H1 (cell line): ENCODE results near the gene DNAJC6.

Experiments
- CEBPB ChIP-seq: IDR thresholded peaks from 2 replicates; pipeline ENCODE4 v1.6.1; 2012; ENCODE audit warnings: low read depth, low read length
- CTCF ChIP-seq, 3 experiments: IDR thresholded peaks; 1 replicate in 2 of 3; 2 replicates in 1 of 3; pipeline versions ENCODE4 v1.5.1 to v1.6.1; 2011; ENCODE audit warnings: low read length in 3 of 3, mild to moderate bottlenecking in 3 of 3, inconsistent platforms in 2 of 3, low read depth in 1 of 3, moderate library complexity in 1 of 3; ENCODE audit not compliant: insufficient read depth in 1 of 3; ENCODE audit errors: control extremely low read depth in 1 of 3
- EZH2 ChIP-seq: fragments of 200-600 bp; sonication (generic); IDR thresholded peaks from 2 replicates; pipeline ENCODE4 v1.7.1; 2012; ENCODE audit warnings: low read depth, mild to moderate bottlenecking, moderate library complexity, low read length, inconsistent platforms; ENCODE audit not compliant: severe bottlenecking
- HDAC2 ChIP-seq, 2 experiments: fragments of 300-600 bp in 1 of 2; sonication (generic) in 1 of 2; IDR thresholded peaks; 2 replicates each; pipeline ENCODE4 v1.6.1; 2011 to 2012; ENCODE audit warnings: low read depth in 2 of 2, low read length in 2 of 2, mild to moderate bottlenecking in 2 of 2, moderate library complexity in 2 of 2, borderline replicate concordance in 1 of 2, inconsistent platforms in 1 of 2
- NANOG ChIP-seq: IDR thresholded peaks from 2 replicates; pipeline ENCODE4 v1.6.1; 2011; ENCODE audit warnings: low read length, low read depth, mild to moderate bottlenecking, inconsistent platforms; ENCODE audit not compliant: insufficient read depth, poor library complexity, severe bottlenecking
- POLR2A ChIP-seq, 2 experiments: IDR thresholded peaks; 1 replicate in 1 of 2; 2 replicates in 1 of 2; pipeline ENCODE4 v1.6.1; 2011; ENCODE audit warnings: low read depth in 2 of 2, low read length in 2 of 2, mild to moderate bottlenecking in 2 of 2; ENCODE audit errors: control extremely low read depth in 1 of 2
- POLR2AphosphoS5 ChIP-seq: IDR thresholded peaks from 2 replicates; pipeline ENCODE4 v1.6.1; 2011; ENCODE audit warnings: low read depth, low read length
- POU5F1 ChIP-seq: IDR thresholded peaks from 2 replicates; pipeline ENCODE4 v1.6.1; 2011; ENCODE audit warnings: low read depth, mild to moderate bottlenecking, low read length, moderate library complexity
- SIN3A ChIP-seq, 2 experiments: IDR thresholded peaks in 1 of 2; conservative IDR thresholded peaks in 1 of 2; 2 replicates each; pipeline ENCODE4 v1.6.1; 2011 to 2012; ENCODE audit warnings: low read length in 2 of 2, improper control_type of control experiment in 1 of 2, low read depth in 1 of 2, mild to moderate bottlenecking in 1 of 2
- SIX5 ChIP-seq: IDR thresholded peaks from 2 replicates; pipeline ENCODE4 v1.6.1; 2011; ENCODE audit warnings: mild to moderate bottlenecking, low read depth, low read length

GRCh38 chr1:65310078-65310587 is 790 bp downstream of the DNAJC6 start:
- no peak for TF ChIP-seq SIN3A (conservative IDR thresholded peaks at IDR 0.05 in 1 of 2, IDR thresholded peaks at IDR 0.05 in 1 of 2; ENCODE audit: low read depth in 1 of 2, low read length in 2 of 2)
- TF ChIP-seq EZH2: no peak
- TF ChIP-seq CTCF (IDR thresholded peaks at IDR 0.05; ENCODE audit: control extremely low read depth in 1 of 3, insufficient read depth in 1 of 3, low read depth in 1 of 3, low read length in 3 of 3): no peak
- TF ChIP-seq POLR2A (IDR thresholded peaks at IDR 0.05; ENCODE audit: control extremely low read depth in 1 of 2, low read depth in 2 of 2, low read length in 2 of 2): no peak
- TF ChIP-seq NANOG: no peak
- TF ChIP-seq POU5F1: no peak
- no peak for TF ChIP-seq SIX5
- TF ChIP-seq POLR2AphosphoS5: no peak
- TF ChIP-seq CEBPB: no peak
- TF ChIP-seq HDAC2 (IDR thresholded peaks at IDR 0.05; ENCODE audit: borderline replicate concordance in 1 of 2, low read depth in 2 of 2, low read length in 2 of 2): no peak
